GM15510 (cell line): ENCODE measurements around the gene TSPAN18.

Experiments used
- POLR2A ChIP-seq: IDR thresholded peaks from 3 replicates; pipeline ENCODE4 v1.6.1; 2011; ENCODE audit warnings: borderline replicate concordance; ENCODE audit not compliant: insufficient read length; ENCODE audit errors: extremely low read depth

Gene TSPAN18

GRCh38 chr11:44743326-44743725 lies 16.6 kb downstream of the TSPAN18 start:
- no peak for TF ChIP-seq POLR2A

DNA sequence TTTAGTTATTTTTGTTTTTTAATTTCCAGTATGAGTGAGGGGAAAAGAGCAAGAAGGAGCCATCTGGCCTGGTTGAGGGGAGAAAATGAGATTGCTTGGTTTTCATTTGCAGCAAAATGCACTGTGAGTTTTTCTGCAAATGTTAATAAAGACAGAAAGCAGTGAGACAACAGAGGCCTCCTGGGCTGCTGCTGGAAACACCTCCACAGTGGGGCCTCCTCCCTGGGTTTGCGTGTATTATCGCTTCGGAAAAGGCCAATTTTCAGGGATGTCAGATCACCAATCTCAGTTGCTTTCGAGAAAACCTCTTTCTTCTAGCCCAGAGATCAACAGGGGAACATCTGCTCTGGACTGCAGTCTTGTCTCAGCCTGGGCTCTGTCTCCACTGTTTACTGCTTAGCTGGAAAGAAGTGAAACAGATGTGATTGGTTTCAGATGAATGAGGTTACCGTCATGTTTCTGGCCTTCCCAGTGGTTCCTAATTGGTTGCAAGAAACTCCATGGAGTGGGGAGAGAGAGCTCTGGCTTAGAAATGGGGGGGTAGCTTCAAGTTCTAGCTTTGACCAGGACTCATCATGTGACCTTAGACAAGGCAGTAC lies 17.3 kb downstream of the TSPAN18 start:
- TF ChIP-seq POLR2A, result no peak

DNA sequence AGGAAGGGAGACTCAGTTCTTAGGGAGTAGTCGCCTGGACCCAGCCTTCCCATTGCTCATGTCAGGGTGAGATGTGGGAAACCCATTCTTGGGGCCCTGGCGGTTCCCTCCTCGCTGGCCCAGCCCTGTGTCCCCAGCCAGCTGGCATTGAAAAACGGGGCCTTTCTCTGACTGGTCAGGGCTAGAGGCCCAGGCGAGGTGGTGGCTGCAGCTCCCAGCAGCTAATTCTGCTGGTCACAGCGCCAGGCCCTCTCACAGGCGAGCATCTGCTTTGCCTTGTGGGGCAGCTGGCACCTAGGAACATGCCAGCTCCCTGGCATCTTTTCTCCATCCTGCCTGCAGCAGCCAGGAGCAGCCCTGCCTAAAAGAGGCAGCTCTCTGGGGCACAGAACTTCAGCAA lies 20.1 kb downstream of the TSPAN18 start:
- TF ChIP-seq POLR2A, result no peak

DNA sequence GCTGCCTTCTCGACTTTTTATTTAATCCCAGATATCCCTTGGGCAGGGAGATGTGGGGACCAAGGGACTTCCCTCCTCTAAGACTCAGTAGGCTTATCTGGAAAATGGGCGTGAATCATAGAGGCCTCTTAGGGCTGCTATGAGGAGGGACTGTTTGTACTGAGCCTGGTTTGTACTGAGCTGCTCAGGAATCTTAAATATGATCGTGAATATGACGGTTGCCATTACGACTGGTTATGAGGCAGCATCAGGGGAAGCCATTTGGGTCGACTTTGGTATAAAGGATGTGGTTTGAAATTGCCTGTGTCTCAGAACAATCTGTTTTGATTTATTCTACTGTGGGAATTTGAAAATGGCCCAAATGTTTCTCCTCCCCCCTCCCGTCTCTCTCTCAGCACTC lies 20.6 kb downstream of the TSPAN18 start:
- no peak for TF ChIP-seq POLR2A

GRCh38 chr11:44747836-44748235 lies 21.1 kb downstream of the TSPAN18 start:
- no peak for TF ChIP-seq POLR2A

DNA sequence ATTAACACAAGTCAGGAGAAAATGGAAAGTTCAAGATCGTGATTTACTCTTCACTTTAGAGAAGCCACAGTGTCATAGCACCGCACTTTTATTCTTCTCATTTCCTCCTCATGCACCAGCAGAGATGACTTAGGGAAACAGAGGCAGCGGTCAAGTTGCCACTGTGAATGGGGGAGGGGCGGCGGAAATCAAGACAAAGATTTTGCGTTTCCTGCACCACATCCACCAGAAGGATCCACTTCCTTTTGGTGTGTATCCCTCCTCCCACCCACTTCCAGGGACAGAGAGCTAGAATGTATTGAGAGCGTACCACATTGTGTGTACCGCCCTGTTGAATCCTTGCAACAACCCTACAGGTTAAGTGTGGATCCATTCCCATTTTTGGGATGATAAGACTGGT lies 21.8 kb downstream of the TSPAN18 start:
- TF ChIP-seq POLR2A, result no peak

DNA sequence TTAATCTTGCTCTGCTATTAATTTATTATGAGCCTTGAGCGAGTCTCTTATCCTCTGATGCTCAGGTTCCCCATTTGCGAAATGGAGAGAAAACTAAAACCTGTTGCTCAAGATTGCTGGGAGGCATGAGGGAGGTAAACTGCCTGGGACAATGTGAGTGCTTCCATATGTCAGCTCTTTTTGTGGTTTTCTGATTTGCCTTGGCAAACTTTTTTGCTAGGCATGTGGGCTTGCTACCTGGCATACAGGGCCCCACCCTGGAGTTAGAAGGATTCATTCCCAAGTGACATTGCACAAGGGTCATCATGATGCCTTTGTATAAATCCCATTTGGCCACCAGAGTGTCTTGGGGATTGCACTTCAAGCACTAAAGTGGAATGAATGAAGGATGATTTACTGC lies 22.4 kb downstream of the TSPAN18 start:
- TF ChIP-seq POLR2A, result no peak

- TF ChIP-seq POLR2A, result no peak
These were observed 24.0 kb downstream of the TSPAN18 start for GRCh38 chr11:44750551-44751465.

- no peak for TF ChIP-seq POLR2A
These were observed 25.5 kb downstream of the TSPAN18 start for GRCh38 chr11:44752300-44752699.

DNA sequence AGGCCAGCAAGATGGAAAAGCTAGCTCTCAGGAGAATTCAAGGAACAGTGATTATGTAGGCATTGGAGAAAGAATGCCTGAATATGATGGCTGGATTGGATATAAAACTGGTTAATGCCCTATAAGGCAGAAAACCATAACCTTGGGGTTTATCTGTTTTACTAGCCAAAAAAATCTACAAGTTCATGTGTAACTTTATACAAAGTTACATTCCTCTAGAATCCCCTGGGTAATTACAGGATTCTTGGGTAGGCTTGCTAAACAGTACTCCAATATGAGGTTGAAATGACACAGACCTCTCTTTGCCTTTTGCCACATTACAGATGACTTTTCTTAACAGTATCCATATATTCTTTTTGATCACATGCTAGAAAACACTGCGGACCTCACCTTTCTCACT lies 26.0 kb downstream of the TSPAN18 start:
- no peak for TF ChIP-seq POLR2A

- no peak for TF ChIP-seq POLR2A
These were observed 27.3 kb downstream of the TSPAN18 start for GRCh38 chr11:44753961-44754645.

- TF ChIP-seq POLR2A, result no peak
These were observed 28.3 kb downstream of the TSPAN18 start for GRCh38 chr11:44754876-44755555.

DNA sequence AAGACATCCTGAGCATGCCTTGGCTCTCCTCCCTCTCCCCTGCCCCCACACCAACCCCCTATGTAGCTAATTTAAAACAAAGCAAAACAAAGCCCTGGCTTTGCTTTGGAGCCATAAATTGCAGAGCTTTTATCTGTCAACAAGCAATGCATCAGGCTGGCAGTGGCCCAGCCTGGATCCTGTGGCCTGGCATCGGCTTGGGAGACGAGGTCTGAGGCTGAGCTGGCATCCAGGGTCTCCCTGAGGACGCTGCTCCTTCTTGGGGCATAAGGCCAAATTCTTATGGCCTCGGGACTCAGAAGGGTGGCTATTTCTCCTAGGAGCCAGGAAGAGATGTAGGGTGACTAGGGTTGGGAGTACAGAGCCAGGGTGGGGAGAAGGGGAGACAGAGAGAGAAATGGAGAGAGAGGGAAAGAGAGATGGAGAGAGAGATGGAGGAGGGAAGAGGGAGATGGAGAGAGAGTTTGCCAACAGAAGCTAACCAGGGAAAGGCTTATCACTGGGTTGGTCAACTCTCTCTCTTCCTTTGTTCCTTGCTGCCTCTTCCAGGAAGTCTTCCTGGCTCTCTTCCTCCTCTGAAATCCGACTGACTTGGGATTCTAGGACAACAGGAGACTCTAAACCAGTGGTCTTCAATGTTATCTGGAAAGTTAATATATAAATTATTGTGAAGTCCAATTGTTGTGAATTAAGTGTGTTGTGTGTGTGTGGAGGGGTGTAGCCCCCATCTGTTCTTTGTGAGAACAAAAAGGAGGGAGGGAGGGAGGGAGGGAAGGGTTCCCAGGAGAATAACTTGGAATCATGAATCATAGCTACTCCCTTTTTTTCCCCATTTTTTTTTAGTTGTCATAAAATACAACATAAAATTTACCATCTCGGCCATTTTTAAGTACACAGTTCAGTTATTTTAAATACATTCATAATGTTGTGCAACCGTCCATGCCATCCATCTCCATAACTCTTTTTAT lies 29.1 kb downstream of the TSPAN18 start:
- no peak for TF ChIP-seq POLR2A

DNA sequence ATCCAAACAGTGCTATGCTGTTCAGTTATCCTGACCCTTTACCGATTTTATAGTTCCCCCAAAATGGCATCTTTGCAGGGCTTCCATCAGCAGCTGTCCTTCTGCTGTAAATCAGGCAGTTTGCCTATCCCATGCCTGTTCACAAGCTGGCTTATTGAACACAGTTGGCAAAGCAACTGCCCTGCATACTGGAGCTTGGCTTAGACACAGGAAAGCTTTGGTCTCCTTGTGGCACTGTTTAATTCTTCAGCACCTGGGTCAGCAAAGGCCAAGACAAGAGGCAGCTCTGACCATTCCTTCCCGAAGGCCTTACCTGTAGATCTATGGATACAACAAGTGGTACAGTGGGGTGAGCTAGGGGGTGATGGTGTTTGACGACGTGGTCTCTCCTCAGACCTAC lies 32.2 kb downstream of the TSPAN18 start:
- TF ChIP-seq POLR2A, result no peak

- no peak for TF ChIP-seq POLR2A
These were observed 33.1 kb downstream of the TSPAN18 start for GRCh38 chr11:44759743-44760476.
